HG02610 (cell line): ENCODE data around the gene ABCG1.

Source experiments
- ATAC-seq: cut with Tn5 transposase; IDR thresholded peaks from one replicate; pipeline ENCODE4 v1.9.1; 2021; ENCODE audit warnings: mild to moderate bottlenecking, moderate library complexity; ENCODE audit not compliant: unreplicated experiment

Gene ABCG1

DNA sequence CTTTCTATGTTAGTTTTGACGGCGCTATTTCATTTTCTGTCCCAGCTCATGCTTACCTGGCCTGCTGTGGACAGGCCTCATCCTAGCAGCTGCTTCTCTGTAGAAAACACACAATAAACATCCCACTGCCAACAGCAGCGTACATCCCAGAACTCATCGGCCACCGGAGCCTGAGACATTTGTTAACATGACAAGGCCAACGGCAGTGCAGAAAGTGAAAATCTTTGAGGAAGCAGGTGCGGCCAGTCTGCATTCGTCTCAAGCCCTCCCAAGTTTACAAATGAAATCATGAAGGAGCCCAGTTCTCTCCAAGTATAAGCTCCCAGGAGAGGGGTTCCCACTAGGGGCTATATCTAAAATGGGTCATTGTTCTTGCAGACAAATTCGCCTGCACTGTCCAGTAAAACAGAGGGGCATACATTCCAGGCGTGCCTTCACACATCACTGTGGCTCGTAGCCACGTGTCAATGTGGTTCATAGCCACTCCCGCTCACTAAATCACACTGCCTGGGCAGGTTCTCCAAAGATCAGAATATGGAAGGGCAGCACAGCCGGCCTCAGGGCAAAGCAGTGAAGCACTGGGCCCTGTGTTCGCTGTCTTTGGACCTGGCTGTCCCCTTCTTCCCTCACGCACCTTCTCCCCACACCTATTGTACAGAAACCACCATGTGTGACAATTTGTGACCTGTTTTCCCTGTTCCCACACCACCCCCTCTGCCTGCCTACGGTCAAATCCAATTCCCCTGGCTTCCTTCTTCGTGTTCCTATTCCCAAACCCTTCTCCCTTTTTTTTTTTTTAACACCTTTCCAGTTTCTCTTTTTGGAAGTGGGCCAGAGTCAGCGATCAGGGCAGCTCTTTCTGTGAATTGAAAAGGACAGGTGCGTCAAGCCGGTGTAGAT is 27.0 kb upstream of the ABCG1 start:
- no peak for ATAC-seq

- ATAC-seq, result no peak
These were observed 25.7 kb upstream of the ABCG1 start for GRCh38 chr21:42193131-42193671.

DNA sequence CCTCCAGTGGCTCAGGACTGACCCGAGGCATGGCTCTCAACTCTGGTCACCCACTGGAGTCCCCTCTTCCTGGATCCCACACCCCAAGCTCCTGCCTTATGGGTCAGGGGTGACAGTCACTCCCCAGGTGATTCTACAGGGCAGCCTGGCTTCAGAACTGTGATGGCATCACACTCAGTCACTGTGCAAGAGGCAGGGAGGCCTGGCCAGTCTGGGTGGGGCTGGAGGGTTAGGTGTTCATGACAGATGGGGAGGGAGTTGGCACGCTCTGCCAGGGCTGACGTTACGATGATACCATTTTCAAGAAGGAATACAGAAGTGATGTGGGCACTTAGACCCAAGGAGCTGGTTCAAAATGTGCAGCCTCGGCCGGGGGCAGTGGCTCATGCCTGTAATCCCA is 25.2 kb upstream of the ABCG1 start:
- no peak for ATAC-seq

DNA sequence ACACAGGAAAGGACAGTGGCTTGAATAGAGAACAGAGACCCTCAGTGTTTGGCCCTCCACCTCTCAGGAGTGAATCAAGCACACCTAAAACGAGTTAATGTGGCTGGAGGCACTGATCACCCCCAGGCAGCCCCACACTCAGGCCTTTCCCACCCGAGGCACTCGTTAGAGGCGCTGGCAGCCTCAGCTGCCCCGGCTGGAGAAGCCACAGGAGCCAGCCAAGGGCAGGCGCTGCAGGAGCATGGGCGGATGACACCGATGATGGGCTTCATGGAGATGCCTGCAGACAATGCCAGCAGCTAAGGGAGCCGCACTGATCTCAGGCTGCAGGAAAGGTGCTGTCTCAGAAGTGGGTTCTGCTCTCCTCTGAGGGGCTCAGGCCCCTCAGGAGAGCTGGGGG is 24.1 kb upstream of the ABCG1 start:
- no peak for ATAC-seq

- ATAC-seq, result no peak
These were observed 23.4 kb upstream of the ABCG1 start for GRCh38 chr21:42195378-42196031.

DNA sequence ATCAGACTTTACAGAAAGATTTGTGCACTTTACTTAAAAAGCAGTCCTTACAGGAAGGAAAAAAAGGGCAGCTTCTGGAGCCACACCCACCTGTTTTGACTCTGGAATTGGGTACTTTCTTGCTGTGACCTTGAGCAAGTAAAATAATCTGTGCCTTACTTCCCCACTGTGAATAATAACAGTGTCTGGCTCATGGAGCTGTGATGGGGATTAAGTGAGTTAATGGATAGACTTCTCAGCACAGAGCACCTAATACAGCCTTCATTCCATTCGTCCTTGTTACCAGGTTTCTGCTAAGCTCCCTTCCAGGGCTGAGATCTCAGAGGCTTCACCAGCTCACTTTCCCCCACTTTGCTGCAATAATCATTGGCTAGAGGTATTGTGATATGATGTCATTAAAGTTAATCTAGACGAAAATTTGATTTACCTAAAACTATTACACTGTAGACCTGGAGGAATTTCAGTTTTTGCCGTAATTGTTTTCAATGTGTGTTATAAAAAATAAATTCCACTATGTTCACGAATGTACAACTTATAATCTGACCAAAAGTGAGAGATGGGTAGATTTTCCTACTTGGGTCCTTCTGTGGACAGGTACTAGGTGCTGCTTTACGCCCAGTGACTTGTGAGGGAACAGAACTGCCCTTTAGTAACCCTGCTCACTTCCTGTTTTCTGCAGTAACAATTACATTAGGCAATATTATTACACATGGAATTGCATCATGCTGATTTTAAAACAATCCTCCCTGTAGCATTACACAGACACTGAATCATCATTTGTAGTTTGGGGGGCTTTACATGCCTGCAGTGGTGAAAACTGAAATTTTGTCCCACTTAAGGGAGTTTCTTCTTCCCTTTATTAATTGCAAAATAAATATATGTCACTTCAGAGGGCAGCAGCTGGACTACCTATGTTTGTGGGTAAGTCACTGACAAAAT is 19.7 kb upstream of the ABCG1 start:
- no peak for ATAC-seq

DNA sequence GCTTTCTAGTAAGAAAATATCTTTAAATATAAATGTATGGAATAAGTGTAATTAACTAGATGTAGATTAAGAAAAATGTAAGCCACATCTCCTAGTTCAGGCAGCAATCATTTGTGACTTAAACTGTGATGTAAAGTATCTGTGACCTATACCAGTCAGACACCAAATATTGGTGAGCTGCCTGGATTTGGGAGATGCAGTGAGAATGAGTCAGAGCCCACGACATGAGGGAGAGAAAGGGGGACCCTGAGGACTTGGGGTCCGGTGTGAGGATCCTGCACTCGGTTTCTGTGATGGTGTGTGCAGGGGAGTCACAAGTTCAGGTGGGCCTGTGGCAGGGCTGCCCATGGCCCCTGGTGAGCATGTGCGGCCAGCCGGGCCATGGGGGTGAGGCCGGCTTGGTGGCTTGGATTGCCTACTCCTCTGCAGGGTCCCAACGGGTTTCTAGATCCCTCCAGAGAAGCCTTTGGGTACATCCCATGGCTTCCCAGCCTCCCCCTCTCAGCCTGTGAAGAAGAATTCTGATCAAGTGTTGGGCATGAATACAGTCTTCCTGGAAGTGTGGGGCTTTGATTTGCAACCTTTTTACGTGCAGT is 19.0 kb upstream of the ABCG1 start:
- no peak for ATAC-seq

DNA sequence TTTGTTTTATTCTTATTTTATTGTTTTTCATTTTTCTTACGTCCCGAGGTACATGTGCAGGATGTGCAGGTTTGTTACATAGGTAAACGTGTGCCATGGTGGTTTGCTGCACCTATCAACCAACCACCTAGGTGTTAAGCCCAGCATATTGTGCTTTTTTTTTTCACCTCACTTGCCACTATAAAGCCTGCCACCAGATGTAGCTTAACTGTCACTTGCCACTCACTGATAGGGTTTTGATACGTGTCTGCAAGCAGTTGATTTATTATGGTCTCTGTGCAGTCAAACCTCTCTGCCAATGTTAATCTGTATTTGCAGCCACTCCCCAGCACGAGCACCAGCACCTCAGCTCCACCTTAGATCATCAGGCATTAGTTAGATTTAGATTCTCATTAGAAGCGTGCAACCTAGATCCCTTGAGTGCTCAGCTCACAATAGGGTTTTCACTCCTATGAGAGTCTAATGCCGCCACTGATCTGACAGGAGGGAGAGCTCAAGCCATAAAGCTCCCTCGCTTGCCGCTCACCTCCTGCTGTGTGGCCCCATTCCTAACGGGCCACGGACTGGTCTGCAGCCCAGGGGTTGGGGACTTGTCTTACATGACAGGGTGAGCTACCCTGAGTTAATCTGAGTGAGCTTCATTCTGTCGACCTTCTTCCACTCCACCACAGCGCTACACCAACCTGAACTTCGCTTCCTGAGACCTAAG is 17.9 kb upstream of the ABCG1 start:
- ATAC-seq, result no peak

- ATAC-seq, result no peak
These were observed 17.3 kb upstream of the ABCG1 start for GRCh38 chr21:42201615-42202161.

DNA sequence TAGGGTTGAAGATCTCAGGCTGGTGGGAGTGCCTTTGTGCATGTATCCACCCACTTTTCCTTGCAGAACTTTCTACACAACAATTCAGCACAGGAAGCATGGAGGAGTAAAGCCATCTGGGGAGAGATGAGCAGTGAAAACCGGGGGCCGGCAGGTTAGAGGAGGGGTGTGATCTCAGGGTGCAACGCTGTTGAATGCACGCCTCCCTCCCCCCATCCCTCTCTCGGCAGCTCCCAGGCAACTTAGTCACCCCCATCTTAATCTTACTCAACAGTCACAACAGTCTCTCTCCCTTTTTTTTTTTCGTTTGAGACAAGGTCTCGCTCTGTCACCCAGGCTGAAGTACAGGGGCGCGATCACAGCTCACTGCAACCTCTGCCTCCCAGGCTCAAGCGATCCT is 16.6 kb upstream of the ABCG1 start:
- ATAC-seq, result no peak

DNA sequence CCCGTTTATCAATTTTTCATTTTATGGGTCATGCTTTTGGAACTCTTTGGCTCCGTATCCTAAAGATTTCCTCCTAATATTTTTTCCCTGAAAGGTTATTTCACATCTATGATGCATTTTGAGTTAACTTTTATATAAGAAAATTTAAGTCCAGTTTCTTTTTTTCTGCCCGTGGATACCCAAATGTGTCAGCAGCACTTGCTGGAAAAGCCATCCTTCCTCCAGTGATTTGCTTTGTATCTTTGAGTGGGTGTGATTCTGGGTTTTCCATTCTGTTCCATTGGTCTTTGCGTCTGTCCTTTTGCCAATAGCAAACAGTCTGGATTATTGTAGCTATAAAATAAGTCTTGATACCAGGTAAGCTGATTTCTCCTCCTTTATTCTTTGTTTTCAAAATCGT is 15.6 kb upstream of the ABCG1 start:
- ATAC-seq, result no peak

- no peak for ATAC-seq
These were observed 15.0 kb upstream of the ABCG1 start for GRCh38 chr21:42203936-42204335.

- no peak for ATAC-seq
These were observed 11.5 kb upstream of the ABCG1 start for GRCh38 chr21:42207426-42207825.

- ATAC-seq, result no peak
These were observed 10.9 kb upstream of the ABCG1 start for GRCh38 chr21:42208036-42208435.

DNA sequence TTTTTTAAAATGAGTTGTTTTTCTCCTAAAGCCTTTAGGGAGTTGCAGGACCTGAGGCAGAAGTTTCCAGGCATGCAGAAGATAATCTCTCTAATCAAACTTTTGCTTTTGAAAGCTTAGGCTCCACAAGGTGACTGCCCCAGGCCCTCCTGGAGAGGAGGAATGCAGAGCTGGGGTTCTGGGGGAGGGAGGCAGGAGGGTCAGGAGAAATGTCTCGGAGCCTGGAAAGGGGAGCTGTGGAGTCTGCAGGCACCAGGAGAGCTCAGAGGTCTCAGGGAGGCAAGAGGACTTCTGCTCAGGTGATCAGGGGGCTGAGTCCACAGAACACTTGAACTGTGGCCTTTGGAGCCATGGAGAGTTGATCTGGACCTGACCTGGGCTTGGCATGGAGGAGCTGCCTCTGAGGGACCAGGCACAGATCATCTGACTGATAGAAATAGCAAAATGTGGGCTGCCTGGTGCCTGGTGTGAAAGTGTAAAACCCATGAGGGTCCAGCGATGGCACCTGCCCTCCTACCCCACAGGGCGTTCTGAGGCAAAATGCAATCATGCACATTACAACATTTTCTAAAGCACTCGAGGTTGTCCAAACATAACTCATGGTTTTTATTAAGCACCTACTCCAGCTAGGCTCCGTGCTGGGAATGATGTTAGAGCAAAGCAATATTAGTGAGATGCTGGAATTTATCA is 10.0 kb upstream of the ABCG1 start:
- ATAC-seq, result no peak

GRCh38 chr21:42209801-42210479 is 9.0 kb upstream of the ABCG1 start:
- ATAC-seq, result no peak

DNA sequence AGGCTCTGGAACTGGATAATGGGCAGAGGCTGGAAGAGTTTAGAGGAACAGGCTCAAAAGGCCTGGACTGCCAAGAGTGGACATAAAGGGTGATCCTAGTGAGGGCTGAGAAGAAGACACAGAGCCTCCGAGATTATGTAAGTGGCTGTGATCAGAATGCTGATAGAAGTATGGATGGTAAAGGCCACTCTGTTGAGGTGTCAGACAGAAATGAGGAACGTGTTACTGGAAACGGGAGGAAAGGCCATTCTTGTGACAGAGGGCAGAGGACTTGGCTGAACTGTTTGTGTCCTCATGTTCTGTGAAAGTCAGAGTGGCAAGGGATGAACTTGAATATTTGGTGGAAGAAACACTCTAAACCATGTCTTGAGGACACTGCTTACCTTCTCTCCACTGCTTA is 6.7 kb upstream of the ABCG1 start:
- ATAC-seq, result no peak

- ATAC-seq, result no peak
These were observed 5.7 kb upstream of the ABCG1 start for GRCh38 chr21:42213082-42213774.
